ENCODE measurements around the gene MKS1.

The MKS1 gene

DNA sequence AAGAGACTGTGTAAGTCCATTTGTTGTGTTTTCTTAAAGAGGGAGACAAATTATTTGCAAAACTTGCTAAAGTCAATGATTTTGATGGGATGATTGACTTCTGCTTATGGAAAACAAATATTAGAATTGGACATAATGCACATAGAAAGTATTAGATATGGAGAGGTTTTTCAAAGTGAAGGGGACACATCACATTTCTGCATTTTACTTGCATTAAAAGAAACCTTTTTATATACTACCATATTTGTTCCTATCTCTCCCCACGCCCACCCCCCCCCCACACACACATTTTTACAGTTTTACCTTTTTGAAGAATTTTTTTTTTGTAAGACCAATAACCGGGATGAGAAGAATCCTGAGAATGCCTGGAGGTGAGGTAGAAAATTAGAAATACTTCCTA is 60.9 kb downstream of the MKS1 start:
- DNase-seq (ENCODE audit: low spot score), result no peak

DNA sequence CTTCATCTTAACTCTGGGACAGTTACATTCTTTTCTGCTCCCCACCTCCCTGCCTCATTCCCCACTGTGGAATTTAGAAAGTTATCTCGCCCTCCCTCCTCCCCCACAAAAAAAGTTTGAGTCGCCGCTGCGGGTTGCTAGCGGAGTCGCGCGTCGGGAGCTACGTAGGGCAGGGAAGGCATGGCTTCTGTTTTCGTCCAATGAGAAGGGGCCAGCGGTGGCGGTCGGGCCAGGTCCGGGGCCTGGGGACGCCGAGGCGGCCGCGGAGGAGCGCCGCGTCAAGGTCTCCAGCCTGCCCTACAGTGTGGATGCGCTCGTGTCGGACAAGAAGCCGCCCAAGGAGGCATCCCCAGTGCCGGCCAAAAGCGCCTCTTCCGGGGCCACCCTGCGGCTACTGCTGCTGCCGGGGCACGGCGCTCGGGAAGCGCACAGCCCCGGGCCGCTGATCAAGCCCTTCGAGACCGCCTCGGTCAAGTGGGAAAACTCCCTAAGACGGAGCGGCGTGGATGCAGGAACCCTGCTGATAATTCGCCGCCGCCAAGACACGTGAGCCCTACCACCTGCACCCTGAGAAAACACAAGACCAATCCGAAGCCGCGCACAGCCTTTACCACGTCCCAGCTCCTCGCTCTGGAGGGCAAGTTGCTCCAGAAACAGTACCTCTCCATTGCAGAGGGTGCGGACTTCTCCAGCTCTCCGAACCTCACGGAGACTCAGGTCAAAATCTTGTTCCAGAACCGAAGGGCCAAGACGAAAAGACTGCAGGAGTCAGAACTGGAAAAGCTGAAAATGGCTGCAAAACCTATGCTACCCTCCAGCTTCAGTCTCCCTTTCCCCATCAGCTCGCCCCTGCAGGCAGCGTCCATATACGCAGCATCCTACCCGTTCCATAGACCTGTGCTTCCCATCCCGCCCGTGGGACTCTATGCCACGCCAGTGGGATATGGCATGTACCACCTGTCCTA is 61.9 kb downstream of the MKS1 start:
- DNase-seq (ENCODE audit: low spot score), result no peak

Data from HuH-7.5 (cell line).